Muscle layer of colon (tissue), 2 donors: Measurements from ENCODE around the gene TOPBP1.

ENCODE experiments used
- H3K27ac ChIP-seq: one replicate; pipeline ENCODE4 v1.7.0; 2013; ENCODE audit warnings: low read depth, mild to moderate bottlenecking, low read length, moderate library complexity
- H3K27me3 ChIP-seq, 2 donors: one replicate each; pipeline ENCODE4 v1.7.0; 2013; ENCODE audit warnings: low read length in 2 of 2, mild to moderate bottlenecking in 2 of 2; ENCODE audit not compliant: insufficient read depth in 2 of 2, control insufficient read depth in 1 of 2
- H3K36me3 ChIP-seq: one replicate; pipeline ENCODE4 v1.7.0; 2013; ENCODE audit warnings: mild to moderate bottlenecking, low read length; ENCODE audit not compliant: insufficient read depth
- H3K4me1 ChIP-seq: one replicate; pipeline ENCODE4 v1.7.0; 2013; ENCODE audit warnings: mild to moderate bottlenecking, low read length; ENCODE audit not compliant: insufficient read depth
- H3K4me3 ChIP-seq, 2 donors: one replicate each; pipeline ENCODE4 v1.7.0; 2013; ENCODE audit warnings: low read length in 2 of 2, low read depth in 1 of 2, mild to moderate bottlenecking in 1 of 2, moderate library complexity in 1 of 2
- H3K9ac ChIP-seq: one replicate; pipeline ENCODE4 v1.7.0; 2013; ENCODE audit warnings: low read length
- H3K9me3 ChIP-seq: one replicate; pipeline ENCODE4 v1.7.0; 2013; ENCODE audit warnings: mild to moderate bottlenecking, low read length
- donor health status: abdominal sarcoma.
- donor health status: Adenocarcinoma of cecum.

TOPBP1 gene

GRCh38 chr3:133641254-133641653, 20.5 kb downstream of the TOPBP1 start:
- no peak overlapping the region for H3K9ac ChIP-seq
- H3K27me3 ChIP-seq, result no peaks in the 10 kb centered on the region
- H3K9me3 ChIP-seq, result no peaks in the 10 kb centered on the region
- H3K36me3 ChIP-seq, result peaks cover 31% of the 10 kb centered on the region
- no peak overlapping the region for H3K4me3 ChIP-seq
- H3K27ac ChIP-seq, result no peak overlapping the region
- no peaks in the 10 kb centered on the region for H3K4me1 ChIP-seq

- Histone ChIP-seq H3K27ac (no peak overlapping the region), H3K9ac (no peak overlapping the region), H3K36me3 (peaks cover 35% of the 10 kb centered on the region), H3K27me3 (no peaks in the 10 kb centered on the region), H3K4me3 (no peak overlapping the region), H3K9me3 (no peaks in the 10 kb centered on the region), H3K4me1 (no peaks in the 10 kb centered on the region)
Measured at GRCh38 chr3:133633439-133633838, 28.3 kb downstream of the TOPBP1 start.

GRCh38 chr3:133629146-133629545, 32.6 kb downstream of the TOPBP1 start:
- H3K4me1 ChIP-seq, result no peaks in the 10 kb centered on the region
- H3K36me3 ChIP-seq, result peaks cover 31% of the 10 kb centered on the region
- no peak overlapping the region for H3K9ac ChIP-seq
- no peak overlapping the region for H3K27ac ChIP-seq
- H3K9me3 ChIP-seq, result no peaks in the 10 kb centered on the region
- no peaks in the 10 kb centered on the region for H3K27me3 ChIP-seq
- no peak overlapping the region for H3K4me3 ChIP-seq

GRCh38 chr3:133627789-133628188, 34.0 kb downstream of the TOPBP1 start:
- Histone ChIP-seq H3K36me3 (peaks cover 30% of the 10 kb centered on the region), H3K9me3 (no peaks in the 10 kb centered on the region), H3K27me3 (no peaks in the 10 kb centered on the region), H3K4me1 (no peaks in the 10 kb centered on the region), H3K4me3 (no peak overlapping the region), H3K27ac (no peak overlapping the region), H3K9ac (no peak overlapping the region)

GRCh38 chr3:133620066-133620784, 41.5 kb downstream of the TOPBP1 start:
- H3K4me3 ChIP-seq, result no peak overlapping the region
- no peaks in the 10 kb centered on the region for H3K9me3 ChIP-seq
- H3K4me1 ChIP-seq, result no peaks in the 10 kb centered on the region
- peaks cover 21% of the 10 kb centered on the region for H3K36me3 ChIP-seq
- no peaks in the 10 kb centered on the region for H3K27me3 ChIP-seq
- H3K27ac ChIP-seq, result no peak overlapping the region
- H3K9ac ChIP-seq, result no peak overlapping the region

GRCh38 chr3:133611534-133611933, 50.2 kb downstream of the TOPBP1 start:
- peaks cover 28% of the 10 kb centered on the region for H3K36me3 ChIP-seq
- no peaks in the 10 kb centered on the region for H3K4me1 ChIP-seq
- H3K9me3 ChIP-seq, result no peaks in the 10 kb centered on the region
- H3K27ac ChIP-seq, result no peak overlapping the region
- H3K27me3 ChIP-seq, result no peaks in the 10 kb centered on the region
- H3K9ac ChIP-seq, result no peak overlapping the region
- no peak overlapping the region for H3K4me3 ChIP-seq

- Histone ChIP-seq H3K36me3 (peaks cover 25% of the 10 kb centered on the region), H3K27ac (no peak overlapping the region), H3K9ac (no peak overlapping the region), H3K4me3 (no peak overlapping the region), H3K27me3 (no peaks in the 10 kb centered on the region), H3K4me1 (no peaks in the 10 kb centered on the region), H3K9me3 (no peaks in the 10 kb centered on the region)
Measured at GRCh38 chr3:133610031-133610430, 51.7 kb downstream of the TOPBP1 start.

- no peaks in the 10 kb centered on the region for H3K4me1 ChIP-seq
- H3K9ac ChIP-seq, result no peak overlapping the region
- no peak overlapping the region for H3K4me3 ChIP-seq
- no peaks in the 10 kb centered on the region for H3K27me3 ChIP-seq
- H3K9me3 ChIP-seq, result no peaks in the 10 kb centered on the region
- H3K36me3 ChIP-seq, result peaks cover 25% of the 10 kb centered on the region
- H3K27ac ChIP-seq, result no peak overlapping the region
Measured at GRCh38 chr3:133608388-133608787, 53.4 kb downstream of the TOPBP1 start.

- no peak overlapping the region for H3K4me3 ChIP-seq
- H3K27ac ChIP-seq, result no peak overlapping the region
- H3K9me3 ChIP-seq, result no peaks in the 10 kb centered on the region
- H3K27me3 ChIP-seq, result no peaks in the 10 kb centered on the region
- H3K9ac ChIP-seq, result no peak overlapping the region
- H3K36me3 ChIP-seq, result peaks cover 25% of the 10 kb centered on the region
- no peaks in the 10 kb centered on the region for H3K4me1 ChIP-seq
Measured at GRCh38 chr3:133607816-133608215, 53.9 kb downstream of the TOPBP1 start.

GRCh38 chr3:133606902-133607301, 54.8 kb downstream of the TOPBP1 start:
- H3K27me3 ChIP-seq, result no peaks in the 10 kb centered on the region
- H3K9ac ChIP-seq, result no peak overlapping the region
- no peaks in the 10 kb centered on the region for H3K9me3 ChIP-seq
- H3K4me3 ChIP-seq, result no peak overlapping the region
- no peaks in the 10 kb centered on the region for H3K4me1 ChIP-seq
- peaks cover 19% of the 10 kb centered on the region for H3K36me3 ChIP-seq
- no peak overlapping the region for H3K27ac ChIP-seq

GRCh38 chr3:133606342-133606741, 55.4 kb downstream of the TOPBP1 start:
- Histone ChIP-seq H3K27ac (no peak overlapping the region), H3K9me3 (no peaks in the 10 kb centered on the region), H3K27me3 (no peaks in the 10 kb centered on the region), H3K9ac (no peak overlapping the region), H3K4me1 (no peaks in the 10 kb centered on the region), H3K4me3 (no peak overlapping the region), H3K36me3 (peaks cover 14% of the 10 kb centered on the region)

- Histone ChIP-seq H3K4me1 (no peaks in the 10 kb centered on the region), H3K9me3 (no peaks in the 10 kb centered on the region), H3K27me3 (no peaks in the 10 kb centered on the region)
Measured at GRCh38 chr3:133600572-133601081, 61.1 kb downstream of the TOPBP1 start.

More at GRCh38 chr3:133600572-133601081, 61.1 kb downstream of the TOPBP1 start:
- H3K4me3 ChIP-seq, result no peak overlapping the region
- H3K36me3 ChIP-seq, result no peaks in the 10 kb centered on the region
- no peak overlapping the region for H3K9ac ChIP-seq
- no peak overlapping the region for H3K27ac ChIP-seq
